ENCODE measurements around the gene TMEM213.
A peak's percentile ranks its signal among the peaks of the same experiment; 100 is the strongest.

TMEM213 gene

GRCh38 chr7:138886501-138886917 lies 88.7 kb downstream of the TMEM213 start:
- TF ChIP-seq, protein P1, sequence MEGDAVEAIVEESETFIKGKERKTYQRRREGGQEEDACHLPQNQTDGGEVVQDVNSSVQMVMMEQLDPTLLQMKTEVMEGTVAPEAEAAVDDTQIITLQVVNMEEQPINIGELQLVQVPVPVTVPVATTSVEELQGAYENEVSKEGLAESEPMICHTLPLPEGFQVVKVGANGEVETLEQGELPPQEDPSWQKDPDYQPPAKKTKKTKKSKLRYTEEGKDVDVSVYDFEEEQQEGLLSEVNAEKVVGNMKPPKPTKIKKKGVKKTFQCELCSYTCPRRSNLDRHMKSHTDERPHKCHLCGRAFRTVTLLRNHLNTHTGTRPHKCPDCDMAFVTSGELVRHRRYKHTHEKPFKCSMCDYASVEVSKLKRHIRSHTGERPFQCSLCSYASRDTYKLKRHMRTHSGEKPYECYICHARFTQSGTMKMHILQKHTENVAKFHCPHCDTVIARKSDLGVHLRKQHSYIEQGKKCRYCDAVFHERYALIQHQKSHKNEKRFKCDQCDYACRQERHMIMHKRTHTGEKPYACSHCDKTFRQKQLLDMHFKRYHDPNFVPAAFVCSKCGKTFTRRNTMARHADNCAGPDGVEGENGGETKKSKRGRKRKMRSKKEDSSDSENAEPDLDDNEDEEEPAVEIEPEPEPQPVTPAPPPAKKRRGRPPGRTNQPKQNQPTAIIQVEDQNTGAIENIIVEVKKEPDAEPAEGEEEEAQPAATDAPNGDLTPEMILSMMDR (IDR thresholded peaks at IDR 0.05; ENCODE audit: borderline replicate concordance, extremely low read depth, low read length, poor library complexity, severe bottlenecking) = peak; percentile 83
- no peak for TF ChIP-seq EZH2 (IDR thresholded peaks at IDR 0.05; ENCODE audit: borderline replicate concordance, low read depth, low read length, severe bottlenecking)
- Histone ChIP-seq H4K20me1 (ENCODE audit: insufficient read depth, low read length) (no peaks in the 10 kb centered on the region), H3K9ac (ENCODE audit: low read depth, low read length) (0 out of 2 replicates have a peak overlapping the region, but pooled peaks have one; percentile 23), H3K4me2 (ENCODE audit: insufficient read depth, low read length) (peak overlapping the region; percentile 43; the same call in 1 of the 2 replicates), H3K4me3 (ENCODE audit: low read depth in 1 of 2, low read length in 2 of 2) (no peak overlapping the region), H3K4me1 (ENCODE audit: insufficient read depth, low read length) (peaks cover 12% of the 10 kb centered on the region), H3K9me3 (ENCODE audit: insufficient read depth, low read length, severe bottlenecking) (no peaks in the 10 kb centered on the region), H3K79me2 (ENCODE audit: insufficient read depth, low read length) (no peaks in the 10 kb centered on the region), H3K27me3 (ENCODE audit: insufficient read depth, low read length, poor library complexity) (no peaks in the 10 kb centered on the region), H3K36me3 (ENCODE audit: insufficient read depth, low read length) (no peaks in the 10 kb centered on the region), H2AFZ (ENCODE audit: low read depth, low read length) (peak overlapping the region; percentile 75), H3K27ac (ENCODE audit: low read length) (peak overlapping the region; percentile 66)
- DNase-seq = peak; percentile 65
- ATAC-seq (ENCODE audit: insufficient read depth, low read depth) = peak; percentile 96

DNA sequence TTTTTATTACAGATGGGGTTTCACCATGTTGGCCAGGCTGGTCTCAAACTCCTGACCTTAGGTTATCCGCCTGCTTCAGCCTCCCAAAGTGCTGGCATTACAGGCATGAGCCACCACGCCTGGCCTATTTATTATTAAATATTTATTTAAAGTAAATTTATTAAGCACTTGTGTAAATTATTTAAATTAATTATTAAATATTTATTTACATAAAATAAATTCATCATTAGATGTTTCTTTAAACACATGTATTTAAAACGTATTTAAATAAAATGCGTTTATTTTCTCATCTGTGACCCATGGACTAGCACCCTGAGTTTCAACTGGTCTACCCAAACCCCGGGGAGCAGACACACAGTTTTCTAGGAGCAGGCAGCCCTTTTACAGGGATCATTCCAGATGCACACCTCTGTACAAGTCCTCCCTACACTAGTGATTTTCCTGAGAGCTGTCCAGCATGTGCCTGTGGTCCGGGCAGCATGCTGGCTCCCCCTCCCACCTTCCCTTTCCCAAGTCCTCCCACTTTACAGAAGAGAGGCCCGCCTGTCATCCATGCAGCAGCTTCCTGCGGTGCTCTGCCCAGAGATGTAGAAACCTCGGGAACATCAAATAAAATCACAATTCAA lies 89.4 kb downstream of the TMEM213 start:
- H3K27me3 ChIP-seq (ENCODE audit: insufficient read depth, low read length, poor library complexity) = no peaks in the 10 kb centered on the region
- H3K9me3 ChIP-seq (ENCODE audit: insufficient read depth, low read length, severe bottlenecking) = no peaks in the 10 kb centered on the region
- H3K9ac ChIP-seq (ENCODE audit: low read depth, low read length) = no peak overlapping the region
- peaks cover 12% of the 10 kb centered on the region for H3K4me1 ChIP-seq (ENCODE audit: insufficient read depth, low read length)
- no peak overlapping the region for H3K4me3 ChIP-seq (ENCODE audit: low read depth in 1 of 2, low read length in 2 of 2)
- no peaks in the 10 kb centered on the region for H4K20me1 ChIP-seq (ENCODE audit: insufficient read depth, low read length)
- no peaks in the 10 kb centered on the region for H3K36me3 ChIP-seq (ENCODE audit: insufficient read depth, low read length)
- H3K4me2 ChIP-seq (ENCODE audit: insufficient read depth, low read length) = peak overlapping the region; percentile 43; the same call in 1 of the 2 replicates
- no peak for TF ChIP-seq EZH2 (IDR thresholded peaks at IDR 0.05; ENCODE audit: borderline replicate concordance, low read depth, low read length, severe bottlenecking)
- TF ChIP-seq, protein P1 (IDR thresholded peaks at IDR 0.05; ENCODE audit: borderline replicate concordance, extremely low read depth, low read length, poor library complexity, severe bottlenecking) = no peak
- ATAC-seq (ENCODE audit: insufficient read depth, low read depth) (no peak), DNase-seq (no peak)
- no peaks in the 10 kb centered on the region for H3K79me2 ChIP-seq (ENCODE audit: insufficient read depth, low read length)
- peak overlapping the region; percentile 64; the same call in 1 of the 2 replicates for H3K27ac ChIP-seq (ENCODE audit: low read length)
- H2AFZ ChIP-seq (ENCODE audit: low read depth, low read length) = 0 out of 2 replicates have a peak overlapping the region, but pooled peaks have one; percentile 43

Data from DND-41 (cell line).